ENCODE data around the gene THOC2.

GRCh38 chrX:123695242-123695641 is 37.6 kb downstream of the THOC2 start:
- TF ChIP-seq CTCF (IDR thresholded peaks at IDR 0.05 in 4 of 5, conservative IDR thresholded peaks at IDR 0.05 in 1 of 5) (no peak), POLR2A (IDR thresholded peaks at IDR 0.05) (no peak)
